IPS-18c (cell line): Measurements from ENCODE around the gene AHDC1.

Experiments used
- H3K4me3 ChIP-seq: 2 replicates; pipeline ENCODE4 v1.7.0; 2013; ENCODE audit warnings: low read depth, mild to moderate bottlenecking, low read length, moderate library complexity; ENCODE audit not compliant: insufficient read depth
- H3K9me3 ChIP-seq: one replicate; pipeline ENCODE4 v1.6.1; 2013; ENCODE audit warnings: mild to moderate bottlenecking, low read length, moderate library complexity; ENCODE audit not compliant: control insufficient read depth, insufficient read depth

Gene AHDC1

DNA sequence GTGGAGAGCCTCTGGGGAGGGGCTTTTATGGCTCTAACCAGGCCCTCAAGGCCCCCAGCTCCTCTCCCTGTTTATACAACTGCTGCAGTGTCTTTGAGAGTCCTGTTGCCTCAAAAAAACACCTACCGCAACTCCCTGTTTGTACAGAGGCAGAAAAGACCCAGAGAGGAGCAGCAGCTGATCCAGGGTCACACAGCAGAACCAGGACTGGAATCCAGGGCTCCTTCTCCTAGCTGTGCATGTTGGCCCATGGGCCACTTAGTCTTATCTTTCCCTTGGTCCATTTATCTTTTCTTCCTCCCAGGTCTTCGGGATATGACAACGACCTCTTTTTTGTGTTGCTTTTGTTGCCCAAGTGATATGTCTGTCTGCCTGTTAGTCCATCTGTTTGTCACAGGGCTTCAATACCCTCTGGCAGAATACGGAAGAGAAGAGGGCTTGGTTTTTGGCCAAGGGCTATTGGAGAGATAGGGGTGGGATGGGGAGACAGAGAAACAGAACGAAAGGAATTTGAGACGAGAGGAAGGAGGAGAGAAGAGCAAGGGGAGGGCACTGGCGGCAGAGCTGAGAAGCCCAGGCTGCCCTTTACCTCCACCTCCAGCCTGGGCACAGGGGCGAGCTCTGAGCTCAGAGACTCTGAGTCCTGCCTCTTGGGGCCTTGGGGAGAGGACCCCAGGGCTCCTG lies 80.5 kb downstream of the AHDC1 start:
- H3K4me3 ChIP-seq, result no peak overlapping the region
- H3K9me3 ChIP-seq, result no peaks in the 10 kb centered on the region

DNA sequence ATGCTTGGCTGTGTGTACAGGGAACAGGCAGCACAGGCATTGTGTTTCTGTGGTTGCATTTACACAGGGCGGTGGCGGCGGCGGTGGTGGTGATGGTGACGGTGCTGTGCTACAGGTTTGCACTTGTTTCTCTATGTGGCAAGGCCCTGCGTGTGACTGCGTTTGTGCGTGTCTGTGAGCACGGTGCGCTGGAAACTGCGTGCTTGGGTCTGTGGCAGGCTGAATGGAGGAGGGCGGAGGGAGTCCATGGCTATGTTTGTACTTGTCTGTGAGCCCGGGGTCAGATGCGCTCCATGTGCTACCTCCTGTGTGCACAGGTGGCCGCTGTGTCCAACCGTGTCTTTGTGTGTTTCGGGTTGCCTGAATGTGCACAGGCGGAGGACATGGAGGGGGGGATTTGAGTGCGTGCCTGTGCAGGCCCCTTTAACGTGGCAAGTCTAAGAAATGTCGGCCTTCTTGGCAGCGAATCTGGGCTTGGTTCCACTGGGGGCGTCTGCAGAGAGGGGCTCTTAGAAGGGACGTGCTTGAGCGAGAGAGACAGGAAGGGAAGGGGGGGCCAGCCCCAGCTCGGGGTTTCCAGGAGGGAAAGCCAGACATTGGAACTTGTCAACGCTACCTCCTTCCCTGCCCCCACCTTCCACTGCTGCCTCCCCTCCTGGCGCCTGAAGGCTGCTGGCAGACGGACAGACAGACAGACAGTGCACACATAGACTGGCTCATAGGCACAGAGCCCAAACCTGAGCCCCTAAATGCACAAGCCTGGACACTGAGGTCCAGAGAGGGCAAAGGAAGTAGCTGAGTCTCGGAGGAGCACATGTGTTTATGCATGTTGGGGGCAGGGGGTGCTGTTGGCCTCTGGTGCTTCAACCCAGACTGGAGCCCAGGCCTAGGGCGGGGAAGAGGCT lies 81.3 kb downstream of the AHDC1 start:
- Histone ChIP-seq H3K4me3 (no peak overlapping the region; the same call in 1 of the 2 replicates), H3K9me3 (no peaks in the 10 kb centered on the region)

DNA sequence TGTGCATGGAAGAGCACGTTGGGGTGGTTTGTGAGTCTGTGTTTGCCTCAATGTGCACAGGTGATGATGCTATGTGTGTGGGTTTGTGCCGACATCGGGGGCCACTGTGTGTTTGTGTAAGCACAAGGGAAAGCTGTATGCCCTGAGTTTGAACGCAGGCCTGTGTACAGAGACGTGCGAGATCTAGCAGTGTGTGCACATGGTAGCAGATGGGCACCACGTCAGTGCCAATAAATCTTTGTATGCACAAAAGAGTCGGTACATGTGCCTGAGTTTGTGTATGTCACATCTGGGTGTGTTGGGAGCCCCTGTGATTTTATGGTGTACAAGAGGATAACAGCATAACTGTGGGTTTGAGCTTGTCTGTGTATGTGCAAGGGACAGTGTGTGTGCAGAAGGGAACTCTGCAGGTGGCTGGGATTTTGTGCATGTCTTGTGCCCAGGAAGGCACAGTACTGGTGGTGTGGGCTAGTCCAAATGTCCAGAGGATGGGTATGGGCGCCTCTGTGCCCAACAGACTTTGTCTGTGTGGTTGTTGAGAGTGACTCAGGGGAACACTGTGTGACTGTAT lies 82.0 kb downstream of the AHDC1 start:
- H3K4me3 ChIP-seq, result no peak overlapping the region
- no peaks in the 10 kb centered on the region for H3K9me3 ChIP-seq

DNA sequence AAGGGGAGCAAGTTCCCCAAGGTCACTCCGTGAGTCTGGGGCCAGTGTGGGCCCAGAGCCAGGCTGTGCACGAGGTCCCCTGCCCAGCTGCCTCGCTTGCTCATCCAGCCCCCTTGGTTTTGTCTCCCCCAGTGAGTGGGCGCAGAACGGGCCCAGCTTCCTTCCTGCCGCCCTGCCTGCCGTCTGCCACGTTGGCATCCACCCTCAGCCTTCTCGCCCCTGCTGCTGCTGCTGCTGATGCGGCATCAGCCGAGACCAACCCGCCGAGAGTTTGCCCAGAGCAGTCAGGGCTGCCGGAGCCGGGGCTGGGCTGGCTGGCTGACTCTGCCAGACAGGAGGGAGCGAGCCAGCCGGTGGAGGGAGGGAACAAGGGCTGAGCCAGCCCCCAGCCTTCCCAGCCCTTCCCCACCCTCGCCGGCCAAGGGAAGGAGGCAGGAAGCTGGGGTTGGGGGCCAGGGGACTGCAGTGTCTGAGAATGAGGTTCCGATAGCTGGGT lies 82.6 kb downstream of the AHDC1 start:
- Histone ChIP-seq H3K9me3 (no peaks in the 10 kb centered on the region), H3K4me3 (no peak overlapping the region)

DNA sequence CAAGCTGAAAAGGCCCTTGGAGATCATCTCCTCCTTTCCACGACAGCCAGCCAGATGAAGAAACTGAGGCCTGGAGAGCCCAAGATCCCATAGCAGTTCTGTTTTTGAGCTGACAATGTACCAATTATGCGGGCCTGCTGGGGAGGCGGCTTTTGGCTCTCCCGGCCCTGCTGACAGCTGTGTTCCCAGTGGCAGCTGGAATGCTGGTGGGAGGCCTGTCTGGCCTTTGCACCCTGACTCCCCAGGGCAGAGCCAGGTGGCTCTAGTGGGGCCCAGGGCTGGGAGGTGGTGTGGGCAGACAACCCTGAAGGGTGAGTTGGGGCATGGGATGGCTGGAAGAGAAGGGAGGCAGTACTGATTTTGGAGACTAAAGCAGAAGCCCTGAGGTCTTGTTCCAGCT lies 83.3 kb downstream of the AHDC1 start:
- H3K9me3 ChIP-seq, result no peaks in the 10 kb centered on the region
- no peak overlapping the region for H3K4me3 ChIP-seq

DNA sequence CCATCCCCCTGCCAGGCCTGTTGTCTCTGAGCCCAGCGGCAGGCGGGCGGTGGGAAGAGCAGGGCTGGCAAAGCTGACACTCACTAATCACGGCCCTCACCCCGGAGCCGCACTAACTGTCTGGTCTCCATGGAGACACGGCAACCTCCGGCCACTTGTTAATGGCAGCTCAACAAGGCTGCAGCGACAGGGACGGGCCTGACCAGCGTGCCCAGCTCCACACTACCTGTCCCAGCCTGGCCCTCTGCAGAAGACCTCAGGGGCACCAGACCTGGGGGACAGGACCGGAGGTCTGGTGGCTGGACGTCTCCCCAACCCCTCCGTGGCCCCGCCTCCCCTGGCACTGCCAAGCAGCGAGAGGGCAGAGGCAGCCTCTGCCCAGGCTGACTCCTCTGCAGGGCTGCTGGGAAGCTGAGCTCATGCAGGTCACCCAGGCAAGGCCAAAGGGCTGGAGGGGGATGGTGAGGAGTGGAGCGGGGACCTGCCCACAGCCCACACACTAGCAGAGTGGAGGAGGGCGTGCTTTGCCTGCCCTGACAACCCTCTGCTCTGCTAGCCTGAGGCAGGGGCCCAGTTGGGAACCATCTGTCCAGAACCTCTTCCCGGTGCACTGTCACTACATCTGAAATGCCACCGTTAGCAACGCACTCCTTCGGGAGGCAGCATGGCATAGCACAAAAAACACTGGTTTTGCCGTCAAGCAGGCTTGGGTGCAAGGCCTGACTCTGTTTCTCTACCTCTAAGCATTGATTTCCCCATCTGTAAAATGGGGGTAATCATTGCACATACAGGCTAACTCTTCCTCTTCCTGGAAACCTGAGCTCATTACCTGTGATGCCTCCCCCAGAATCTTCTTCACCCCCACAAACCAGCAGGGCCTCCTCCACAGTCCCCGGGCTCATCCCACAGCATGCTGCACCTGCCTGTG lies 84.3 kb downstream of the AHDC1 start:
- no peak overlapping the region for H3K4me3 ChIP-seq
- no peaks in the 10 kb centered on the region for H3K9me3 ChIP-seq

DNA sequence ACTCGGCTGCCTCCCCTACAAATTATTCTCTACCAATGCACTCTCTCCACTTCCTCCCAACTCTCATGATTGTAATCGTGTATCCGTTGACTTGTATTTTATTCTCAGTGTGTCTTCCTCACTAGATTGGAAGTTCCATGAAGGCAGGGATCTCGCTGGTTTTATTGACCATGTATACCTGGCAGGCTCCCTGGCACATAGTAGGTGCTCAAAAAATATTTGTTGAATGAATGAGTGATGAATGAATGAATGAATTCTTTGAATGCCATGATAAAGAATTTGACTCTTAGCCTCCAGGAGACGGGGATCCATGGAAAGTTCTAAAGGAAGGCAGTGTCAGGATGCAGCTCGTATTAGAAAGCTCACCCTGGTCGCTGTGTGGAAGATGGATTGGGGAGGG lies 85.1 kb downstream of the AHDC1 start:
- Histone ChIP-seq H3K9me3 (no peaks in the 10 kb centered on the region), H3K4me3 (no peak overlapping the region)

DNA sequence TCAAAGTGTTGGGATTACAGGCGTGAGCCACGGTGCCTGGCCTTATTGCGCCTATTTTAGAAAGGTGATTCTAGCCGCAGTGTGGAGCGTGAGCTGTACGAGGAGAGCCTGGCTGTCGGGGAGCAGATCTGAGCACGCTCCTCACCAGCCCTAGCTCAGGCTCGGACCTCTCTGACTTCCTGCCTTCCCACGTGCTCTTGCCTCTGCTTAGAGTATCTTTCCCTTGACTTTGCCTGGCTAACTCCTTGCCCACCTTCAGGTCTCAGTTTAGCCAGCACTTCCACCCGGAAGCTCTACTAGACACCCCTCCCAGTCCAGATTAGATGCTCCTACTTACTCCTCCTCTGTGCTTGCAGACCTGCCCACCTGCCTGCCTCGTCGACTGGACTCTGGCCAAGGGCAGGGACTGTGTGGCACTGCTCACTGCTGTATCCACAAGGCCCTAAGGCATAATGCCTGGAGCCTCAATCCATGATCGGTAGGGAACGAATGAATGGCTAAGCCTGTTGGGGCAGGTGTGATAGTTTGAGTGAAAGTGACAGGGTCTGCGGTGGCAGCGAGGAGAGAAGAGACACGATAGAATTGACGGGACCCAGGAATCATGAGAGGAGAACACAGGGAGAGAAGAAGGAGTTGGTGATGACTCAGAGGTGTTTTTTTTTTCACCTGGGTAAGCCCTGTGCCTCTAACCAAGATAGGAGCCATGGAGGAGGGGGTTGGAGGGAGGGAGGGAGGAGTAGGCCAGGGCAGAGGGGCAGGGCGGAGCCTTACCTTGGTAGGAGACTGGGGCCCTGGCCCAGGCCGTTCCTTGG lies 85.8 kb downstream of the AHDC1 start:
- Histone ChIP-seq H3K9me3 (no peaks in the 10 kb centered on the region), H3K4me3 (no peak overlapping the region)

DNA sequence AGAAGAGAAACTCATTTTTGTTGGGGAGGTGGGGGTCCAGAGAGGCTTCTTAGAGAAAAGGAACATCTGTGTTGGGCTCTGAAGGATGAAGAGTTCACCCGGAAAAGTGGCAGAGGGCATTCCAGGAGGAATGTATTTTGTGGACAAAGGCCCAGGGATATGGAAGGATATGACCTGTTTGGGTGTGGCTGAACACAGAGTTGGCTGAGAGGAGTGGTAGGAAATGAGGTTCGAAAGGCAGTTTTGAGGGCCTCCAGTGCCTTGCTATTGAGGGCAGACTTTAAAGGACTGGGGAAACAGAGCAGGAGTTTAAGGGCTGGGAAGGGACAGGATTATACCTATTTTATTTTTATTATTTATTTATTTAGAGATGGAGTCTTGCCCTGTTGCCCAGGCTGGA lies 86.6 kb downstream of the AHDC1 start:
- no peak overlapping the region for H3K4me3 ChIP-seq
- H3K9me3 ChIP-seq, result no peaks in the 10 kb centered on the region

DNA sequence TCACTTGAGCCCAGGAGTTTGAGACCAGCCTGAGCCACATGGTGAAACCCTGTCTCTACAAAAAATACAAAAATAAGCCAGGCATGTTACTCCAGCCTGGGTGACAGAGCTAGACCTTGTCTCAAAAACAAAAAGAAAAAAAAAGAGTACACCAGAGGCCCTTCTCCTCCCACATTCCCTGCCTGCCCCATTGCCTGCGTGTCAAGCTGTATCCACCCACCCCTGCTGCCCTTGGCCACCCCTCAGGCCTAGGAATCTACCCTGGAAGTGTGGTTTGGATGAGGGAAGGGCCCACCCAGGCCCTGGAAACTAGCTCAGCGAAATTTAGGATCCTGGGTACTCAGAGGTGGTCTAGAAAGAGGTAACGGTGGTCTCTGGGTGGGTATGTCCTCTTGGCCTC lies 88.3 kb downstream of the AHDC1 start:
- Histone ChIP-seq H3K9me3 (no peaks in the 10 kb centered on the region), H3K4me3 (no peak overlapping the region)

DNA sequence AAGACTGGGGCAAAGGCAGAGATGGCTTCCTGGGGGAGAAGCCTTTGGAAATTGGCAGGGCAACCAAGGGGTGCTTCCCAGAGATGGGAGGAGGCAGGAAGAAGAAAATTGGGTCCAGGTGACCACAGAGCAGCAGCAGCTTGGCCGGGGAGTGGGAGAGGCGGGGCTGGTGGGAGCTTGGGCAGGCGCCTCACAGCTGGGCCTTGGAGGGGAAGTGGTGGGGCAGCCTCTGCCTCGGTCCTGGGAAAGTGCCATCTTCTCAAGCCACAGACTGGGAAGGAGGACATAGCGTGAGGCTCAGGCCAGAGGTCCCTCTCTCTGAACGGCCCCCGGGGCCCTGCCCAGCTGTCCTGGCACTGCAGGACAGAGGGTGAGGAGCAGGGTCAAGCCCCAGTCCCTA lies 90.0 kb downstream of the AHDC1 start:
- Histone ChIP-seq H3K9me3 (no peaks in the 10 kb centered on the region), H3K4me3 (no peak overlapping the region)

DNA sequence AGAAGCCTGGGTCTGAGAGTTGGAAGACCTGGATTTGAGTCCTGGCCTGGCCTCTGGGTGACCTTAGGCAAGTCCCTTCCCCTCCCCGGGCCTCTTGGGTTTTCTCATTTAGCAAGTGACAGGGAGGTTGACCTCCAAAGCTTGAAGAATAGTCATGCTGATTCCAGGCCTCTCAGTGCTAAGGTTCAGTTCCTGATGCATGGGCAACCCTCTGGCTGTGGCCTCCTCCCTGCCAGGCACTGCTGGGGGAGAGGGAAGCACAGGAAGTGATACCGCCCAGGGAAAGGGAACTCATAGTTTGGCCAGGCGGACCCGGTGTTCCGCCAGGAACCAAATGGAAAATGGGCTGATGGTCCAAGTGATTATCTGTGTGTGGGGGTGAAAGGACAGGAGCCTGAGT lies 90.4 kb downstream of the AHDC1 start:
- no peaks in the 10 kb centered on the region for H3K9me3 ChIP-seq
- no peak overlapping the region for H3K4me3 ChIP-seq

DNA sequence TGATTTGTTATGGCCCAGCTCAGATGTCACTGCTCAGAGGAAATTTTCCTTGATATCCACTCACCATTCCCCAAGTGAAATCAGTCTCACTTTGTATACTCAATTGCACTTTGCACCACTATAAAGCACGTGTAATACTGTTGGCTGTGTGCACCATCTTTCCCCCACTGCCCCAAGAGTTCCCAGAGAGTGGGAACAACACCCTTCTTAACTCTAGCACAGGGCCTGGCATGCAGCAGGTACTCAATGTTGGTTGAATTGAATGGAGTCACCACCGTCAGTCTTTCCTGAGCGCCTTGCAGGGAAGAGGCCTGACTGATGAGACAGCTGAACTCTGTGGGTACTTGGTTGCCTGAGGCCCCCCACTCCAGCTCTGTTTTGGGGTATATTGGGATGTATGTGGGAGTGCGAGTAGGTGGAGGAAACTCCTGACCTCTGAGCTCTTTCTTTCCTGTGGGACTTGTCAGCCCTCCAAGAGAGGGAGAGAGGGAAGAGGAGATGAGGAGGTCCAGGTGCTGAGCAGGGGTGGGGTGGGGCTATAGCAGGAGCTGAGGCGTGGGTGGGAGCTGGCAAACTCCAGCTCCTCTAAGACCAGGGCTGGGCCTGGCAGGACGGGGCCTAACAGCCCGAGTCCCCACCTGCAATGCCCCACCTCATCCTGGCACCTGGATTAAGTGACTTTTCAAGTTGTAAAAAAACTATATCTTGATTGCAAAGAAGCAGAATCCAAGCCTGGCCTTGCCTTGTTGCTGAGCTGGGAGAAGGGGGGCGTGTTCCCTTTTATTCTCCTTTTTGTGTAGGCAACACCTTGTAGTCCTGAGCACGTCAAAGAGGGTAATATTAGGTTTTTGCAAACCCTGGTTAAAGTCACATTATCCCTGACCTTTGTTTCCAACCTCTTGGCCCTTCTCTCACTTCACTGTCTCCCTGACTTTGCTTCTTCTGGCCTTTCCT lies 94.5 kb downstream of the AHDC1 start:
- Histone ChIP-seq H3K4me3 (no peak overlapping the region), H3K9me3 (no peaks in the 10 kb centered on the region)

DNA sequence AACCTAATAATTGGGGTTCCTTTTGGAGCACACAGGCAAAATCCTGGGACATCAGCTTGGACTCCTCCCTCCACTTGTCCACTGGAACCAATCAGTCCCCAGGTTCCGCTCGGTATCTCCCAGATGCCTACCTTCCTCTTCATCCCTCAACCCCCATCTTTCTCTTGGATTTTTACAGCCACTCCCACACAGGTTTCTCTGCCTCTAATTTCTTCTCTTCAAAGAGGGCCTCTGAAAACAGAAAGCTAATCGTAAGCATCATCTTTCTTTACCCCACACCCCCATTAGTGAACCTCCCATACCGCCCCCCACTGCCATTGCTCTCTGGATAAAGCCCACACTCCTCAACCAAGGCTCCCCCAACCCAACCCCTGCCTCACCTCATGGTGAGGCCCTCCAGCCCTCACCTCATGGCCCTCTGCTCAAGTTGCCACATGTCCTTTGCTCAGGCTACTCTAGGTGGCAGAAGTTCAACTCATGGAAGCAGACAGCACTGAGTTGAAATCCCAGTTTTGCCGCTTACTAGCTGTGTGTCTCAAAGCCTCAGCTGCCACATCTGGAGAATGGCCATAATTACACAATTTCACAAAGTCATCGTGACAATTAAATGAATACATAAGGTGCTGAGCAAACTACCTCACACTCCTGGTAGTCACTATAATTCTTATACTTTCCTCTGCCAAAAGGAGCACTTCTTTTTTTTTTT lies 95.8 kb downstream of the AHDC1 start:
- Histone ChIP-seq H3K9me3 (no peaks in the 10 kb centered on the region), H3K4me3 (no peak overlapping the region)

DNA sequence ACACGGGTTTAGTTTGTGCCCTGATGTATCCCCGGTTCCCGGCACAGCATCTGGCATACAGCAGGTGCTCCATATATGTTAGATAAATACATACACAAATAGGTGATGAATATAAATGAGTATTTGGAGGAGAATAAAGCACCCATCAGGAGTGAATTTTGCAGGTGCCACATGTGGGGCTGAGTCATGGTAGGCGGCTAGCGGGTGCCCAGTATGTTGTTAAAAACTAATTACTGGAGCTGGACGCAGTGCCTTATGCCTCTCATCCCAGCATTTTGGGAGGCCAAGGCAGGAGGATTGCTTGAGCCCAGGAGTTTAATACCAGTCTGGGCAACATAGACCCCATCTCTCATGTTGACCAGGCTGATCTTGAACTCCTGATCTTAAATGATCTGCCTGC lies 97.2 kb downstream of the AHDC1 start:
- Histone ChIP-seq H3K9me3 (no peaks in the 10 kb centered on the region), H3K4me3 (no peak overlapping the region)
